ENCODE results near the gene ENPP3. TPM values are rescaled to one million over a fixed set of nuclear protein-coding genes. Genes with fewer than 3 reads are reported as not detected.

The ENPP3 gene
- total RNA-seq, 1 experiment from 2014 or later = 0.15 TPM

DNA sequence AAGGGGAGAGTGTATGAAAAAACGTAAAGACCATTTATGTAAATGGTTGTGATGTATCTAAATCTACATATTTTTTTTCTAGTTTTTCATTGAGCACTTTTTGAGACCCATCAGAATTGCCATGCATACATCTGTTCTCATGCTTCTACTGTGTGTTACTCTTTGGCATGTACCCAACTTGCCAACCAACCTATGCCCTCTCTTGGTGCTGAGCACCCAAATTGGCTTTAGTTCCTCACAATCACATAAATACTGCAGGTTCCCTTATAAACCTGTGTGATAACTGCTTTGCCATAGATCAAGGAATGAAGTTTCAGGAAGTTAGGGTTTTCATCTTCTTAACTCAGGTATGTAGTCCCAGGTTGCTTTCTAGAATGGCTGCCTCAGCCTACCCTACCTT lies 7.8 kb downstream of the ENPP3 start:
- no CpG with 5 or more reads among the region's 1 CpG for WGBS (ENCODE audit: extremely low coverage, insufficient read length, low lambda C conversion rate)
- Histone ChIP-seq H2BK20ac (ENCODE audit: low read depth, low read length, poor library complexity, severe bottlenecking) (no peak overlapping the region), H3K18ac (ENCODE audit: insufficient read length, low read depth, low read length) (no peak overlapping the region), H3K27me3 (ENCODE audit: insufficient read depth, low read length) (no peaks in the 10 kb centered on the region), H2BK5ac (ENCODE audit: insufficient read length, low read length) (no peak overlapping the region), H3K4me2 (ENCODE audit: insufficient read depth, insufficient read length, low read length) (no peak overlapping the region), H2AK5ac (ENCODE audit: insufficient read length, low read length) (no peak overlapping the region), H3T11ph (ENCODE audit: low read length) (no peak overlapping the region), H2BK15ac (ENCODE audit: low read depth, low read length) (no peak overlapping the region), H3K27ac (ENCODE audit: insufficient read length, low read depth, low read length) (no peak overlapping the region), H3K4ac (ENCODE audit: low read depth, low read length) (no peak overlapping the region), H3K14ac (ENCODE audit: insufficient read depth, low read length) (no peak overlapping the region), H4K5ac (ENCODE audit: insufficient read length, low read depth, low read length) (no peak overlapping the region), H2BK120ac (ENCODE audit: low read depth, low read length, poor library complexity, severe bottlenecking) (no peak overlapping the region), H2AFZ (ENCODE audit: low read length) (no peak overlapping the region), H3K56ac (ENCODE audit: insufficient read length, low read depth, low read length) (no peak overlapping the region), H4K20me1 (ENCODE audit: control insufficient read depth, insufficient read depth, insufficient read length) (no peaks in the 10 kb centered on the region), H3K23me2 (ENCODE audit: insufficient read length, low read depth, low read length, poor library complexity, severe bottlenecking) (no peaks in the 10 kb centered on the region), H4K91ac (ENCODE audit: insufficient read length, low read depth, low read length) (no peak overlapping the region), H3K9ac (ENCODE audit: extremely low read depth, insufficient read length, low read length) (no peak overlapping the region), H2BK12ac (ENCODE audit: insufficient read length, low read depth, low read length) (no peak overlapping the region), H3K23ac (ENCODE audit: insufficient read length, low read depth, low read length) (no peak overlapping the region), H3K9me3 (ENCODE audit: control insufficient read depth, low read depth, low read length) (no peaks in the 10 kb centered on the region), H3K79me1 (ENCODE audit: insufficient read depth, low read depth, low read length, poor library complexity, severe bottlenecking) (no peaks in the 10 kb centered on the region), H3K4me1 (ENCODE audit: insufficient read depth, low read length) (no peaks in the 10 kb centered on the region), H4K8ac (replicated peaks; ENCODE audit: insufficient read length, low read depth, low read length) (no peak overlapping the region), H3K79me2 (ENCODE audit: insufficient read depth, low read length) (no peaks in the 10 kb centered on the region)
- Mint-ChIP-seq H3K4me3 (no peak overlapping the region), H3K27ac (no peak overlapping the region), H3K27me3 (ENCODE audit: low read depth) (peaks cover 1% of the 10 kb centered on the region; the same call in 1 of the 2 replicates), H3K4me1 (no peaks in the 10 kb centered on the region), H3K36me3 (ENCODE audit: insufficient read depth in 1 of 3, low read depth in 3 of 3) (no peaks in the 10 kb centered on the region), H3K9me3 (no peaks in the 10 kb centered on the region)
- DNase-seq = no peak
- TF ChIP-seq, protein P1, sequence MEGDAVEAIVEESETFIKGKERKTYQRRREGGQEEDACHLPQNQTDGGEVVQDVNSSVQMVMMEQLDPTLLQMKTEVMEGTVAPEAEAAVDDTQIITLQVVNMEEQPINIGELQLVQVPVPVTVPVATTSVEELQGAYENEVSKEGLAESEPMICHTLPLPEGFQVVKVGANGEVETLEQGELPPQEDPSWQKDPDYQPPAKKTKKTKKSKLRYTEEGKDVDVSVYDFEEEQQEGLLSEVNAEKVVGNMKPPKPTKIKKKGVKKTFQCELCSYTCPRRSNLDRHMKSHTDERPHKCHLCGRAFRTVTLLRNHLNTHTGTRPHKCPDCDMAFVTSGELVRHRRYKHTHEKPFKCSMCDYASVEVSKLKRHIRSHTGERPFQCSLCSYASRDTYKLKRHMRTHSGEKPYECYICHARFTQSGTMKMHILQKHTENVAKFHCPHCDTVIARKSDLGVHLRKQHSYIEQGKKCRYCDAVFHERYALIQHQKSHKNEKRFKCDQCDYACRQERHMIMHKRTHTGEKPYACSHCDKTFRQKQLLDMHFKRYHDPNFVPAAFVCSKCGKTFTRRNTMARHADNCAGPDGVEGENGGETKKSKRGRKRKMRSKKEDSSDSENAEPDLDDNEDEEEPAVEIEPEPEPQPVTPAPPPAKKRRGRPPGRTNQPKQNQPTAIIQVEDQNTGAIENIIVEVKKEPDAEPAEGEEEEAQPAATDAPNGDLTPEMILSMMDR (conservative IDR thresholded peaks at IDR 0.05) = no peak

All from H9 (cell line).